HG03039 (cell line): Measurements from ENCODE around the gene MORN3.
"Not testable (repeated sequence)": the region's sequence is repeated elsewhere in the genome, so short reads cannot be mapped to it uniquely, and the experiment has no call there.

Experiments used
- ATAC-seq: cut with Tn5 transposase; IDR thresholded peaks from one replicate; pipeline ENCODE4 v1.9.1; 2021; ENCODE audit warnings: mild to moderate bottlenecking, moderate library complexity; ENCODE audit not compliant: unreplicated experiment

Gene MORN3, protein sequence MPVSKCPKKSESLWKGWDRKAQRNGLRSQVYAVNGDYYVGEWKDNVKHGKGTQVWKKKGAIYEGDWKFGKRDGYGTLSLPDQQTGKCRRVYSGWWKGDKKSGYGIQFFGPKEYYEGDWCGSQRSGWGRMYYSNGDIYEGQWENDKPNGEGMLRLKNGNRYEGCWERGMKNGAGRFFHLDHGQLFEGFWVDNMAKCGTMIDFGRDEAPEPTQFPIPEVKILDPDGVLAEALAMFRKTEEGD

DNA sequence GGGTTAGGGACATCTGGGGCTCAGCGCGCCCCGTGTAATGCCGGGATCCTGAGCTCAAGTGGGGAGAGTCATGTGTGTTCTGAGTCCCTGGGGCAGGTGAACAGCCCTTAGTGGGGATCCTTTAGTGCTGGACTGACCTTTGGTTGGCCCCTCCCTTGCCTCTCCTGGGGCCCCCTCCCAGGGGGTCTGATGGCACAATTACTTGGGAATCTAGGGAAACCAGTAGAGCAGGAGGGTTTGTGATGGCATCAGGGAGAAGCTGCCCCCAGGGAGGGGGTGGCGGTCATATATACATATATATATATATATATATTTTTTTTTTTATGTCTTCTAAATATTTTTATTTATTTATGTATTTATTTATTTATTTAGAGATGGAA is at the start of gene MORN3:
MORN3 (minus strand) TSS at position 134 of the 380 bp plus-strand sequence. CDS start 171 bp downstream, outside the sequence.
- no peak for ATAC-seq

DNA sequence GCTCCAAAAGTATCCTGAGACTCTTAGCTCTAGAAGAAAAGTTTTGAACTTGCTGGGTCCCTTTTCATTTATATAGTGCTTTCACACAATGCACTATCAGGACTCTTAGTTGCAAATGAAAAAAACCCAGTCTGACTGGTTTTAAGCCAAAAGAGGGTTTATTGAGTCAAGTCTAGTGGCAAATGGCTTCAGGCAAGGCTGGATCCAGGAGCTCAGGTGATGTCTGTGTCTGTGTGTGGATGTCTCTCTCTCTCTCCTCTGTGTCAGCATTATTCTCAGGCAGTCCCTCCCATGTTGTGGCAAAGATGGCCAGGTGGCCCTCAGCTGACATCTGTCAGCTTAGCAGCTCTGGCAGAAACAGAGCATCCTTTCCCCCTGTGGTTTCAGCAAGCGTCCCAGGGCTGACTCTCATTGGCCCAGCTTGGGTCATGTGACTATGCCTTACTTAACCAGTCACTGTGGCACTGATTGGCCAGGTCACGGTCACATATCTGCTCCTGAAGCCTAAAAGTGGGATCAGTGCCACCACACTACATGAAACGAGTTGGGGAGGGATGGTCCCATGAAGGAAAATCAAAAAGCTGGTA is 49.3 kb upstream of the MORN3 start:
- no peak for ATAC-seq

DNA sequence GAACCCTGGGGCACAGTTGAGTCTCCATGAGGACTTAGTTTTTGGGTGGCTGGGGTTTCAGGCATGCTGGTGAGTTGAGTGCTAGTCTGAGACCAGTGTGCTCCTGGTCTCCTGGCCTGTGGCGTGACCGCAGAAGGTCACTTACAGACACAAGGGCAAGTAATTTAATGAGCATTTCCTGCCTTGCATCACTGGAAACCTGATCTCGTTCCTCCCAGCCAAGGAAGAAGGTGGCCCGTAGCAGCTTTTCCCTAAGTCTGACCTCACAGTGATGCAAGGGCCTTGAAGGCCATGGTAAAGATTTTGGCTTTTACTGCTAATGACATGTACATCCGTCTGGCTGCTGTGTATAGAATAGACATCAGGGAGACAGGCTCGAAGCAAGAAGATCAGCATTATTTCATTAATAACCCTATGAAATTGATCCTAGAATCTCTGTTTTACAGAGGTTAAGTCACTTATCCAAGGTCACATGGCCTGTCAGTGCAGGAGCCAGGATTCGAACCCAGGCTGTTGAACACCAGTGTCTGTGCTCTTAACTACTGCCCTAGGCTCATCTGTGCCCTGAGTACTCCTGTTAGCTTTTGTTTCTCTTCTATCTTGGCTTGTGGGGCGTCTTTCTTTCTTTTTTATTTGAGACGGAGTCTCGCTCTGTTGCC is 47.7 kb upstream of the MORN3 start:
- ATAC-seq, result no peak

GRCh38 chr12:121715862-121716435 is 46.5 kb upstream of the MORN3 start:
- ATAC-seq, result no peak

DNA sequence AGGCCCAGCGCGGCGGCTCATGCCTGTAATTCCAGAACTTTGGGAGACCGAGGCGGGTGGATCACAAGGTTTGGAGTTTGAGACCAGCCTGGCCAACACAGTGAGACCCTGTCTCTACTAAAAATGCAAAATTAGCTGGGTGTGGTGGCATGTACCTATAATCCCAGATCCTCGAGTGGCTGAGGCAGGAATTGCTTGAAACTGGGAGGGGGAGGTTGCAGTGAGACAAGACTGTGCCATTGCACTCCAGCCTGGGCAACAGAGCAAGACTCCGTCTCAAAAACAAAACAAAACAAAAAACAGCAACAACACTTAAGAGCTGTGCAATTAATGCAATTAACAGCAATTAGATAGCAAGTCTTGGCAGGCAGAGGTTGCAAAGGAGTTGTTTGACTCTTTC is 45.6 kb upstream of the MORN3 start:
- not testable (repeated sequence) for ATAC-seq

DNA sequence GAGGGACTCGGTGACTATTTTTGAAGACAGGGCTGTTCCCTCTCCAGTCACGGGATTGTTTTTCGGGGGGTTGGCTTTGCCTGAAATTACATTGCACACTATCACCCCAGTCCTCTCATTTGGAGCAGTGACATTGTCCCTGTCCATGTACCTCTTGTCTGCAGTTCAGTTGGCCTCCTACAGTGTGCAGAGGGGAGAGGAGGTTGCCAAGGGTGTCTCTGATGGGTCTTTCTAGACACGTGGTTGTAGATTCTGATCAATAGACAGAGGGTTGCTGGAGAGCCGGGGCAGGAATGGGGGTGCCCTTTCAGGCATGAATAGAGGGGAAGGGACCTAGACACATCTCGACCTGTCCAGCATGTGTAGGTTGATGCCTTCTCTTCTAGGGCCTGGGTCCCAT is 44.3 kb upstream of the MORN3 start:
- ATAC-seq, result no peak

DNA sequence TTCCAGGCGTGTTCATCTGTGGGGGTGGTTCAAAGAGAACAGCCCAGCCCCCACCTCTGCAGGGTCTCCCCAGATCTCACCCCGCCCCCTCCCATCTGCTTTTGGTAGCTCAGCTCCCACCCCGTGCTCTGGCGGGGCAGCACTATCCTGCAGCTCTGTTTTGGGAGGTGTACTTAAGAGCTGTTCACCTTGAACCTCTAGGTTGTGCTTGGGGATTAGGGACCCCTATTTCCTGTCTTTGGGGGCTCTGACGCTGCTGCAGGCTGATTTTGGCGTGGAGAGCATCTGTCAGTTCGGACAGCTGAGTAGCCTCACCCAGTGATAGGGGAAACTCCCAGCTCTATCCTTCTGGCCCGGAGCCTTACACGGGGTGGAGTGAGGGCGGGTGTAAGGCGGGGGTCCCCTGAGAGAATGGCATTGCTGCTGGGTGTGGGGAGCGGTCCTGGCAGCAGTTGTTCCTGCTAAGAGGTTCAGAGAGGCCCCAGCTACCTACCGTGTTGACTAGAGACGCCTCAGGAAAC is 43.9 kb upstream of the MORN3 start:
- no peak for ATAC-seq

DNA sequence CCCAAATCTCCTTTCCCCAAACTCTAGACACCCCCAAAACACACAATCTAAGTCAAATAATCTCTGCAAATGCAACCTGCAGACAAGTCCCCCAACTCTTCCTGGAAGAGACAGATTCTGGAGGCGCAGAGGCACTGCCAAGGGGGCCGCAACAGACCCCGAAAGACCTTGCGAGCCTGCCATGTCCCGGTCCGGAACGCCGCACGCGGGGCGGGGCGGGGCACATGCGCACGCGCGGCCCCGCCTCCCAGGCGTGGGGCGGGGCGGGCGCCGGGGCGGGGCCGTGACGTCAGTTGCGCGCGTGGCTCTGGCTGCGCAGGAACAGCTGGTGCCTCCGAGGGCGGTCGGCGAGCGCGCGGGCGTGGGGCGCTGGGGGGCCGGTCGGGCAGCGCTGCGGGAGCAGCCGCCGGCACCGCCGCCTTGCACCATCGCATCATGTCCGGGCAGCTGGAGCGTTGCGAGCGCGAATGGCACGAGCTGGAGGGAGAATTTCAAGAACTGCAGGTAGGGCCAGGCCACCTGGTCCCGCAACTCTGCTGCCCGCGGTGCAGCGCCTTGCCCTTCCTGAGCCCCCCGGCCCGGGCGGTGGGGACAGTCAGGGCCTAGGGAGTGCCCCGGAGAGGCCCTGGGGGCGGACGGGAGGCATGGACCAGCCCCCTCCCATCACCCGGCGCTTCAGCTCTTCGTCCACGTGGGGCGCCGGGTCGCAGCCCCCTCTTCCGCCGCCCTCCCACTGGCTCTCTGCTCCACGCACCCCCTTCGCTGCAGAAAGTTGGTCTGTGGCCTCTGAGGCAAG is 43.2 kb upstream of the MORN3 start, which contains the start of gene TMEM120B:
TMEM120B (plus strand) TSS at position 292 of the 796 bp plus-strand sequence; CDS start at position 436, 144 bp downstream.
- peak; percentile 80 for ATAC-seq

DNA sequence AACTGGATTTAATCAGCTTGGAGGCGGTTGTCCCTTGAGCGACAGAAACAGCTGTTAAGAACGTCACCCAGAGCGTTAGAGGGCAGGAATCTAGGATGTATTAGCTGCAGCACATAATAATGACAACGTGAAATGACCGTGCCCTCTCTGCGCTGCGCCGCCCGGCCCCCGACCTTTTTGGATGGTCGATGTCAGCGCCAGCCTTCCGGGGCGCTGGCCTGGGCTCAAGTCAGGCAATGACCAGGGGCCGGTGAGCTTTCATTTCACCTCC is 42.7 kb upstream of the MORN3 start:
- ATAC-seq, result peak; percentile 20

DNA sequence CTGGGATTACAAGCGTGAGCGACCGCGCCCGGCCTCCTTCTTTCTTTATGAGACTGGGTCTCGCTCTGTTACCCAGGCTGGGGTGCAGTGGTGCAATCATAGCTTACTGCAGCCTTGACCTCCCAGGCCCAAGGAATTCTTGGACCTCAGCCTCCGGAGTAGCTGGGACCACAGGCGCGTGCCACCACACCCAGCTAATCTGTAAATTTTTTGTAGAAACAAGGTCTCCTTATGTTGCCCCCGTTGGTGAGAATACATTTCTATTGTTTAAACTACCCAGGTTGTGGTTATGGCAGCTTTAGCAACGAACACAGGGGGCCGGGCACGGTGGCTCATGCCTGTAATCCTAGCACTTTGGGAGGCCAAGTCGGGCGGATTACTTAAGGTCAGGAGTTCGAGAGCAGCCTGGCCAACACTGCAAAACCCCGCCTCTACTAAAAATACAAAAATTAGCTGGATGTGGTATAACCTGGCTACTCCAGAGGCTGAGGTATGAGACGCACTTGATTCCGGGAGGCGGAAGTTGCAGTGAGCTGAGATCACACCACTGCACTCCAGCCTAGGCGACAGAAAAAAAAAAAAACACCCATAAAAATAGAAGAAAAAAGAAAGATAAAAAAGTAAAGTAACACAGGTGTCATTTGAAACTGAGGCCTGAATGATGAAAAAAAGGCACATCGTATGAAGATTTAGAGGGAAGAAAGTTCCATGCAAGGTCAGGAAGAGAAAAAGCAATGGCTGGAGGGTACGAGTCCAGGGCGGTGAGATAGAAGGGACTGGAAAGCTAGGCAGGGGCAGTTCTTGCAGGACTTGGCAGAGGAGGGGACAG is 42.1 kb upstream of the MORN3 start:
- ATAC-seq, result no peak

DNA sequence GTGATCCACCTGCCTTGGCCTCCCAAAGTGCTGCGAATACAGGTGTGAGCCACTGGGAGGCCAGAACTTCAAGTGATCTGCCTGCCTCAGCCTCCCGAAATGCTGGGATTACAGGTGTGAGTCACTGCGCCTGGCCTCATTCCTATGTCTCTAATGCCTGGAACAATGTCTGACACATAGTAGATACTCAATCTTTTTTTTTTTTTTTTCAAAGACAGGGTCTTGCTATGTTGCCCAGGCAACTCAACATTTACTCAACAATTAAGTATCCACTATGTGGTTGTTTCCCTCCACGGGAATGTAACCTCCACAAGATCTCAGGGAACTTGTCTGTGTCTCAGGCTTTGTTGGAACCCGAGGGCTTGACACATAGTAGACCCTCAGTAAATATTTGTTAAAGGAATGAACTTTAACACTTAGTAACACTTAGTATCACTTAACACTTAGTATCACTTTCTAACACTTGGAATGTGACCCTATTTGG is 40.1 kb upstream of the MORN3 start:
- no peak for ATAC-seq

DNA sequence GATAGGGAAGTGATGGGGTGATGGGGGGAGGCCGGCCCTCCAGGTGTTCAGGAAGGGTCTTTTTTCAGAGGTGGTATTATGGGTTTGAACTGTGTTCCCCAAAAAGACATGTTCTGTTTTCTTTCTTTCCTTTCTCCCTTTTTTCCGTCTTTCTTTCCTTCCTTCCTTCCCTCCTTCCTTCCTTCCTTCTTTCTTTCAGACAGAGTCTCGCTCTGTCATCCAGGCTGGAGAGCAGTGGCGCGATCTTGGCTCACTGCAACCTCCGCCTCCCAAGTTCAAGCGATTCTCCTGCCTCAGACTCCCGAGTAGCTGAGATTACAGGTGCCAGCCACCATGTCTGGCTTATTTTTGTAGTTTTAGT is 39.6 kb upstream of the MORN3 start:
- ATAC-seq, result not testable (repeated sequence)

GRCh38 chr12:121708313-121709063 is 39.0 kb upstream of the MORN3 start:
- no peak for ATAC-seq

DNA sequence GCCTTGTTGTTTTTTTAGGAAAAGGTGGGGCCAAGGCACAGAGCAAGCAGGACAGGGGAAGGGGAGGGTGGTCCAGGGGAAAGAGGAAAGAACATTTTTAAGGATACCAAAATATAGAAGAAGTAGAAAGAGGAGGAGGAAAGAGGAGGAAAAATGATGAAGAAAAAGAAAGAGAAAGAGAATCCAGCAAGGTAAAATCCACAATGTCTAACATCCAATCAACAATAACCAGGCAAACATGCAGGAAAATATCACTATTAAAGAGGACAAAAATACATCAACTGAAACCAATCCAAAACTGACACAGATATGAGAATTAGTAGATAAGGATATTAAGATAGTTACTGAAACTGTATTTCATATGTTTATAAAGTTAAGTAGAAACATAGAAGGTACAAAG is 36.1 kb upstream of the MORN3 start:
- no peak for ATAC-seq

DNA sequence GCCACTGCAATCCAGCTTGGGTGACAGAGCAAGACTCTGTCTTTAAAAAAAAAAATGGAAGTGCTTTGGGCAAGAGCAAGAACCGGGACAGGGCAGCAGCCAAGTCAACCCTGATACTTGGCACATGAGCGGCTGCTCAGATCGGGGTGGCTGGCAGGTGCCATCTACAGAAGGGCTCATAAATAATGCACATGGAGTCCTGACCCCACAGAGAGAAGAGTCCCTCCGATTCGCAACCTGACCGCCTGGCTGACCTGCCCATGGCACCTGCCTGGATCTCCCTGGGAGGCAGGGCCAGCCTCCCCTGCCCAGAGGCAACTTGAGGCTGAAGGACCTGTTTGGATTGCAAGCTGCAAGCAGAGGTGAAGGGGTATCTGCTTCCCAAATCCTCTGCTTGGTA is 33.5 kb upstream of the MORN3 start:
- ATAC-seq, result no peak

DNA sequence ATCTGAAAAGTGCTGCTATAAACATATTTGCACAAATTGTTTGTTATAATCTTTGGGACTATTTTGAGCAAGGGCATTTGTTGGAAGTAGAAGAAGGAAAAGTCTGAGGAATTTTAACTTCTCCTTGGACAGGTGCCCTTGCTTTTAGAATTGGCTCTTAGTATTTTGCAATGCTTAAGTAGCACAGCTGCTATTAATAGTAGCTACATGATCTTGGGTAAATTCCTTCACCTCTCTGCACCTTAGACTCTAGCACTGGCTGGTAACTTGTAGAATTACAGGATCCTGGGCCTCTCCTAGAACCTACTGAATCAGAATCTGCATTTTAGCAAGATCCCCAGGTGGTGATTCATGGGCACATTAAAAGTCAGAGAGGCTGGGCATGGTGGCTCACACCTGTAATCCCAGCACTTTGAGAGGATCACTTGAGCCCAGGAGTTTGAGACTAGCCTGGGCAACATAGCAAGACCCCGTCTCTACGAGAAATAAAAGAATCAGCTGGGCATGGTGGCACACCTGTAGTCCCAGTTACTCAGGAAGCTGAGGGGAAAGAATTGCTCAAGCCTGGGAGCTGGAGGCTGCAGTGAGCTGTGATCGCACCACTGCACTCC is 32.3 kb upstream of the MORN3 start:
- no peak for ATAC-seq

DNA sequence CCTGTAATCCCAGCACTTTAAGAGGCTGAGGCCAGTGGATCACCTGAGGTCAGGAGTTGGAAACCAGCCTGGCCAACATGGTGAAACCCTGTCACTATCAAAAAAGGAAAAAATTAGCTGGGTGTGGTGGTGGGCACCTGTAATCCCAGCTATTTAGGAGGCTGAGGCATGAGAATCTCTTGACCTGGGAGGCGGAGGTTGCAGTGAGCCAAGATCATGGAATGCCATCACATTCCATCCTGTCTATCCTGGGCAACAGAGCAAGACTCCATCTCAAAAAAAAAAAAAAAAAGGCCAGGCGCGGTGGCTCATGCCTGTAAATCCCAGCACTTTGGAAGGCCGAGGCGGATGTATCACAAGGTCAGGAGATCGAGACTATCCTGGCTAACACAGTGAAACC is 28.4 kb upstream of the MORN3 start:
- ATAC-seq, result not testable (repeated sequence)

- ATAC-seq, result no peak
Observed at GRCh38 chr12:121697093-121697698, 27.7 kb upstream of the MORN3 start.
